ENCODE measurements around the gene LINC01488. TPM values are rescaled to one million over a fixed set of nuclear protein-coding genes. Genes with fewer than 3 reads are reported as not detected.

The LINC01488 gene
- polyA plus RNA-seq, 1 of the 3 experiments (the other 2 are of a cell fraction): not detected

- TF ChIP-seq USF2 (IDR thresholded peaks at IDR 0.05; ENCODE audit: borderline replicate concordance, low read depth, low read length): no peak
These were observed 54.4 kb downstream of the LINC01488 start (continued) for GRCh38 chr11:69535908-69536307.

- H3K4me3 ChIP-seq (ENCODE audit: low read depth in 2 of 2, low read length in 1 of 2): no peak overlapping the region
- H3K4me2 ChIP-seq: no peak overlapping the region
- CTCF ChIA-PET: no interaction called here
- no peak overlapping the region for H3K9ac ChIP-seq
- POLR2A ChIA-PET: no interaction called here
- H3K79me2 ChIP-seq (ENCODE audit: insufficient read depth): no peaks in the 10 kb centered on the region
- no peaks in the 10 kb centered on the region for H3K9me2 ChIP-seq
- 82% methylated on average over 8 of the region's 9 CpGs for WGBS (ENCODE audit: low lambda C conversion rate)
- H3K27me3 ChIP-seq (ENCODE audit: insufficient read depth): no peaks in the 10 kb centered on the region
- H3F3A ChIP-seq (replicated peaks; ENCODE audit: insufficient read depth): no peaks in the 10 kb centered on the region
- no peaks in the 10 kb centered on the region for H3K9me3 ChIP-seq
- H3K4me1 ChIP-seq (ENCODE audit: control insufficient read depth in 1 of 2, insufficient read depth in 2 of 2, low read depth in 1 of 2, low read length in 1 of 2): peaks cover 5 to 15% of the 10 kb centered on the region in 2 experiments; a peak in 2 of 4 replicates
- H3K36me3 ChIP-seq (replicated peaks in 1 of 2; ENCODE audit: control insufficient read depth in 1 of 2, insufficient read depth in 2 of 2, low read length in 1 of 2): no peaks in the 10 kb centered on the region
- H3K27ac ChIP-seq (ENCODE audit: low read depth in 2 of 2, low read length in 1 of 2): no peak overlapping the region
- no peak overlapping the region for H2AFZ ChIP-seq (ENCODE audit: low read depth)
- no peak for DNase-seq
- TF ChIP-seq NFIC (IDR thresholded peaks at IDR 0.05; ENCODE audit: borderline replicate concordance) (no peak), YY1 (IDR thresholded peaks at IDR 0.05; ENCODE audit: low read depth) (no peak), MAX (IDR thresholded peaks at IDR 0.05; ENCODE audit: low read depth) (no peak), TEAD4 (IDR thresholded peaks at IDR 0.05; ENCODE audit: borderline replicate concordance, insufficient read depth) (no peak), SIN3A (IDR thresholded peaks at IDR 0.05; ENCODE audit: borderline replicate concordance, low read depth, low read length) (no peak), USF2 (IDR thresholded peaks at IDR 0.05; ENCODE audit: borderline replicate concordance, low read depth, low read length) (no peak), SMC3 (IDR thresholded peaks at IDR 0.05; ENCODE audit: low read depth, low read length) (no peak), NRF1 (IDR thresholded peaks at IDR 0.05; ENCODE audit: low read depth, low read length) (no peak), TCF12 (IDR thresholded peaks at IDR 0.05) (no peak), ELF1 (IDR thresholded peaks at IDR 0.05) (no peak), TAF1 (IDR thresholded peaks at IDR 0.05; ENCODE audit: borderline replicate concordance, low read depth, low read length) (no peak), MXI1 (IDR thresholded peaks at IDR 0.05; ENCODE audit: low read depth, low read length) (no peak), PBX3 (IDR thresholded peaks at IDR 0.05) (no peak), RFX5 (IDR thresholded peaks at IDR 0.05; ENCODE audit: low read length) (no peak), MEF2A (IDR thresholded peaks at IDR 0.05; ENCODE audit: borderline replicate concordance, low read depth) (no peak), FOXM1 (IDR thresholded peaks at IDR 0.05; ENCODE audit: low read depth) (no peak), RCOR1 (IDR thresholded peaks at IDR 0.05; ENCODE audit: low read length) (no peak), USF1 (IDR thresholded peaks at IDR 0.05; ENCODE audit: borderline replicate concordance, low read depth) (no peak)
- H4K20me1 ChIP-seq (ENCODE audit: insufficient read depth): no peaks in the 10 kb centered on the region
These were observed 54.9 kb downstream of the LINC01488 start for GRCh38 chr11:69536406-69536805.
